Kasumi-1 (cell line): ENCODE results near the gene AIP.
"Not testable (repeated sequence)": the region's sequence is repeated elsewhere in the genome, so short reads cannot be mapped to it uniquely, and the experiment has no call there.

ENCODE experiments used
- DNase-seq, 2 experiments: peaks; one replicate each; lab custom pipeline; 2025; lab: John Stamatoyannopoulos, UW

The AIP gene

GRCh38 chr11:67449116-67449844, 33.5 kb upstream of the AIP start:
- peak; percentile 31 to 38 for DNase-seq

- DNase-seq: no peak
These were observed 31.8 kb upstream of the AIP start for GRCh38 chr11:67450796-67451657.

- DNase-seq: no peak
These were observed 31.2 kb upstream of the AIP start for GRCh38 chr11:67451658-67451976.

GRCh38 chr11:67452141-67452952, 30.5 kb upstream of the AIP start, which contains the start of gene GPR152:
Gene GPR152 (minus strand): TSS chr11:67452729. CDS start chr11:67452724, 5 bp downstream.
- DNase-seq: no peak

GRCh38 chr11:67453816-67454732, 28.8 kb upstream of the AIP start:
- no peak for DNase-seq

GRCh38 chr11:67455054-67455453, 27.8 kb upstream of the AIP start, which contains the start of gene CABP4:
Gene CABP4 (plus strand): TSS chr11:67455354. CDS start chr11:67455424, 70 bp downstream.
- DNase-seq: no peak

- DNase-seq: no peak
These were observed 26.6 kb upstream of the AIP start for GRCh38 chr11:67456068-67456705.

- no peak for DNase-seq
These were observed 25.4 kb upstream of the AIP start for GRCh38 chr11:67457453-67457852.

- DNase-seq: no peak
These were observed 24.6 kb upstream of the AIP start for GRCh38 chr11:67458266-67458665.

- no peak for DNase-seq
These were observed 19.6 kb upstream of the AIP start for GRCh38 chr11:67463186-67463585.

- DNase-seq: no peak
These were observed 19.0 kb upstream of the AIP start for GRCh38 chr11:67463680-67464410.

GRCh38 chr11:67464411-67465188, 18.2 kb upstream of the AIP start:
- DNase-seq: peak; percentile 82 to 86

- no peak for DNase-seq
These were observed 17.7 kb upstream of the AIP start for GRCh38 chr11:67465189-67465510.

GRCh38 chr11:67465530-67465929, 17.3 kb upstream of the AIP start:
- not testable (repeated sequence) for DNase-seq

- DNase-seq: no peak
These were observed 16.5 kb upstream of the AIP start for GRCh38 chr11:67466367-67466766.

GRCh38 chr11:67466962-67467771, 15.7 kb upstream of the AIP start:
- no peak for DNase-seq

GRCh38 chr11:67468056-67468455, 14.8 kb upstream of the AIP start:
- no peak for DNase-seq

- no peak for DNase-seq
These were observed 14.4 kb upstream of the AIP start for GRCh38 chr11:67468456-67468758.
